Caki2 (cell line): ENCODE results near the gene SUPV3L1. TPM values are rescaled to one million over a fixed set of nuclear protein-coding genes. Genes with fewer than 3 reads are reported as not detected.
A peak's percentile ranks its signal among the peaks of the same experiment; 100 is the strongest.

Experiments used
- DNase-seq: peaks from one replicate; pipeline ENCODE4 v3.0.0-alpha.2; 2015; ENCODE audit warnings: low read depth
- in situ Hi-C: cut with HindIII; loops from 2 replicates; pipeline ENCODE4 v1.10.0; 2016; ENCODE audit warnings: low sequenced_read_pairs, low pct_unique_long_range_greater_than_20kb, mixed read lengths
- total RNA-seq: library from RNA; depleted of rRNA; stranded (reverse); fragments of >200 nt; shearing (Covaris generic); gene quantifications from 2 replicates; pipeline ENCODE4 v1.2.3, GENCODE V29; 2014; ENCODE audit warnings: low replicate concordance

The SUPV3L1 gene
- total RNA-seq, 1 experiment from 2014 or later = 18.0 TPM

DNA sequence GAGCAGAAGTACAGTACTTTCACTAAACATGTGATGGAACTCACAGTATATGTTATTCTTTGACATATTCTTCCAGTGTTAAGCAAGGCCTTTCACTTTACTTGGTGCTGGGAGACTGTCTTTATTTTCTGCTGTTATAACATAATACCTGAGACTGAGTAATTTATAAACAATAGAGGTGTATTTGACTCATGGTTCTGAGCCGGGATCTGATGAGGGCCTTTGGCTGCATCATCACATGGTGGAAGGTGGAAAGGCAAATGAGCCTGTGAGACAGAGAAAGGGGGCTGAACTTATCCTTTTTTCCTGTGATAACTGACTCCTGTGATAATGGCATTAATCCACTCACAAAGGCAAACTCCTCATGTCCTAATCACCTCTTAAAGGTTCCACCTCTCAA, 1.4 kb downstream of the SUPV3L1 start:
- in situ Hi-C loops = no loop called here
- no peak for DNase-seq

DNA sequence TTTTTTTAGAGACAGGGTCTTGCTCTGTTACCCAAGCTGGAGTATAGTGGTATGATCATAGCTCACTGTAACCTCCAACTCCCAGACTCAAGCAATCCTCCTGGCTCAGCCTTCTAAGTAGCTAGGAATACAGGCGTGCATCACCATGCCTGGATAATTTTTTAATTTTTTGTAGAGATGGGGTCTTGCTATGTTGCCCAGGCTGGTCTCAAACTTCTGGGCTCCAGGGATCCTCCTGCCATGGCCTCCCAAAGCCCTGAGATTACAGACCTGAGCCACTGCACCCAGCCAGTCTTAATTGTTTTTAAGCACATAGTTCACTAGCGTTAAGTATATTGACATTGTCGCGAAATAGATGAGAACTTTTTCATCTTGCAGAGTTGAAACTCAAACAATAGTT, 2.0 kb downstream of the SUPV3L1 start:
- in situ Hi-C loops = no loop called here
- DNase-seq = no peak

DNA sequence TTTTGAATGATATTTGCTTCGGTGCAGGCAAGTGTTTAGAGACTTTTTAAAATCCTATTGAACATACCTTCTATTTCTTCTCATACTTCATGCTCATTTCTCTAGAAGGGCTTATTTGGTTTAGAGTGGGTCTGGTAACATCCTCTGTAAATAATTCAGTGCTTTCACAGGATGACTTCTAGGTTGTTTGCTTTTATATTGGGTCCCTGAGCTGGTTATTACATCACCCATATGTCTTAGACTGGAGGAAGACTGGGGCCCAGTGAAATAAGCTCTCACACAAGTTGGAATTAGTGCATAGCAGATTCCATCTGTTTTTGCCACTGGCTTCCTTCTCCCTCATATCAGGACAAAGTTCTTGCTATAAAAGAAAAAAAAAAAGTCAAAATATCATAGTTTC, 6.5 kb downstream of the SUPV3L1 start:
- DNase-seq = no peak
- in situ Hi-C loops = no loop called here

DNA sequence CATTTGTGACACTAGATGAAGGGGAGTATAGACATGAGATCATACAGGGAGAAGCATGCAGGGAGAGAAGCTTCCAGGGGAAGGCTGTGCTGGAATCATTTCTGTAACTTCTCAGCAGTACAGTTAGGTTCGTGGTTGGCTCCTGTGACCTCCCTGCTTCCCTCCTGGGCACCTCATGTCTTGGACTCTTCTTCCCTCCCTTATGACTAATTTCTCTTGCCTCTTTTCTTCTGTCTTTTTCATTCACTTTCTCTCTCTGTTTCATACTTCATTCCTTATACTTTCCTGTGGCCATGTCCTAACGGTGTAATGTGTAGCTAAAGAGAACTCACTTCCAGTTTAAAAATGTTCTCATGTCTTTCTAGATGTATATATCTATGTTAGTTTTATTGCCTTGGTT, 21.0 kb downstream of the SUPV3L1 start:
- in situ Hi-C loops = no loop called here
- no peak for DNase-seq

DNA sequence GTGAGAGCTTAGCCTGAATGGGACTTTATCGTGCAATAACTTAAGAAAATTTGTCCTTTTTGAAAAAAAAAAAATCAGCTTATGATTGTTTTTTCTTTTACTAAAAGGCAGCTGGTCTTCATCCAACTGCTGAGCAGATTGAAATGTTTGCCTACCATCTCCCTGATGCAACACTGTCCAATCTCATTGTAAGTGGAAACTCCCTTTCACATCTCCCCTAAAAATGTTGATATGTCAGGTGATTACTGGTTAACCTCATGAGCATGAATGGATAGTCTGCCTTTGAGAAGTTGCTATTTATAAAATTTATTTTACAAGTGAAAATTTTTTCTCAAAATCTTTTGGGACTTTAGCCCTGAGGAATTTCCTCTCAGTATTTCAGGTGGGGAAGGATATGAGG, 22.3 kb downstream of the SUPV3L1 start:
- no peak for DNase-seq
- in situ Hi-C loops = no loop called here

DNA sequence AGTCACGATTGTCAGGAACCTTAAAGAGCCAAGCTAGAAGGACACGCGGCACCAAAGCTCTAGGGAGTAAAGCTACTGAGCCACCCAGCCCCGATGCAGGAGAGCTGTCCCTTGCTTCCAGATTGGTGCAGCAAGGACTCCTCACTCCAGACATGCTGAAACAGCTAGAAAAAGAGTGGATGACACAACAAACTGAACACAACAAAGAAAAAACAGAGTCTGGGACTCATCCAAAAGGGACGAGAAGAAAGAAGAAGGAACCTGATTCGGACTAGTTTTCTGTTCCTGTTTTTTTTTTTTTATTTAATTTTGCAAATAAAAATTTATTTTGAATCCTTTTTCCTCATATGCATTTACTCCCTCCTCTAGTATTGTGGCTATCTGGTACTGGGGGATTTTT, 28.7 kb downstream of the SUPV3L1 start:
- DNase-seq = no peak
- in situ Hi-C loops = no loop called here

DNA sequence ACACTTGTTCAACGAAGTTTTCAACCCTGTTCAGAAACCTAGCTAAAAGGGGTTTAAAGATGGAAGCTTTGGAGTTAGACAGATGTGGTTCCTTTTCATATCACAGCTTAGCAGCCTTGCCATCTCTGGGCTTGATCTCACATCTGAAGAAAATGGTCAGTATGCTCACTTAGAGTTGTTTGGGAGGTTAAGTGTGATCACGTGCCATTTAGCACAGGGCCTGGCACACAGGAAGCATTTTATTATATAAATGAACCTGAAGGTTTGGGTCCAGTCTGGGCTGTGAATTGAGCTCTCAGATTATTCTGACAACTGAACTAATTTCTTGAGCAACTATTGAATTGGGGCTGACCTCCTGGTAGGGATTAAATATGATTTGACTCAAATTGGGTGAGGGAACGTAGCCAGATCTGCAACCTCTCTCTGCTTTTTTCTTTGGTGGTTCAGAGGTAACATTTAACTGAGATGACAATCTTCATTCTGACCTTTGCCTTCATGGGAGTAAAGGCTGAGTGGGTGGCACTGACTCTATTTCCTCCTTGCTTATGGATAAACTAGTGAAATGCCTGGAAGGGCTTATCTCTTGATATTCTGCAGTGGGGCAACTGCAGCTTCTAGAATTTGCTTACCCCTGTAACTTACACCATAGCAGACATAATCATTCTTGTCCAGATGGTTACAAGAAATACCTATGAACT, 29.9 kb downstream of the SUPV3L1 start:
- in situ Hi-C loops = no loop called here
- no peak for DNase-seq

DNA sequence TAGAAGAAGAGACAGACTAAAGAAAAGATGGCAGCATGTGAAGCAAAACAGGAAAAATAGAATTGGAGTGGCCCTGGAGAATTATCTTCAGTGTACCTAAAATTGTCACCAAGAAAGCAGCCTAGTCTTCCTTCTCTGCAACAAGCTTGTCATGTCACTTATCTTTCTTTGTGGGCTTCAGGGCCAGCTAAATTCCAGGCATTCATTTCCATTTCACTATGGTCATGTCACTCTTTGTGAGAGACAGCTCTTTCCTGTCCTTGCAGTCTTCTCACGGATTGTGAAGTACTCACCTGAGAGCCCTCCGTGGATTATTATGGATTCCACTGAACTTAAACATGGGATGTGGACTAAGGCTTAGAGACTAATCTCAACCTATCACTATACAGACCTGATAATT, 31.1 kb downstream of the SUPV3L1 start:
- no peak for DNase-seq
- in situ Hi-C loops = no loop called here

DNA sequence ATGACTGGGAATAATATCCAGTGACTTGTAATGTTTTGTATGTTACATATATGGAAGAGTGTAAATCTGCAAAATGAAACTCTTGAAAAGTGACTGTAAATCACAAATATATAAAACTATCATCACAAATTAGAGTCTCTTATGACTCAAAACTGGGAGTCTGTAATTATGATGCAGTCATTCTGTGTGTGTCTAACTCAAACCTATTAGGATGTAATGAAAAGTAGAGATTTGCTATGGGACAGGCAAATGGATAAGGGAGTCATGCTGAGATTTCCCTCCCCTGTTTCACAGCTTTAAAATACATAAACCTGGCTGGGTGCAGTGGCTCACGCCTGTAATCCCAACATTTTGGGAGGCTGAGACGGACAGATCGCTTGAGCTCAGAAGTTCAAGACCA, 31.5 kb downstream of the SUPV3L1 start:
- in situ Hi-C loops = no loop called here
- no peak for DNase-seq

DNA sequence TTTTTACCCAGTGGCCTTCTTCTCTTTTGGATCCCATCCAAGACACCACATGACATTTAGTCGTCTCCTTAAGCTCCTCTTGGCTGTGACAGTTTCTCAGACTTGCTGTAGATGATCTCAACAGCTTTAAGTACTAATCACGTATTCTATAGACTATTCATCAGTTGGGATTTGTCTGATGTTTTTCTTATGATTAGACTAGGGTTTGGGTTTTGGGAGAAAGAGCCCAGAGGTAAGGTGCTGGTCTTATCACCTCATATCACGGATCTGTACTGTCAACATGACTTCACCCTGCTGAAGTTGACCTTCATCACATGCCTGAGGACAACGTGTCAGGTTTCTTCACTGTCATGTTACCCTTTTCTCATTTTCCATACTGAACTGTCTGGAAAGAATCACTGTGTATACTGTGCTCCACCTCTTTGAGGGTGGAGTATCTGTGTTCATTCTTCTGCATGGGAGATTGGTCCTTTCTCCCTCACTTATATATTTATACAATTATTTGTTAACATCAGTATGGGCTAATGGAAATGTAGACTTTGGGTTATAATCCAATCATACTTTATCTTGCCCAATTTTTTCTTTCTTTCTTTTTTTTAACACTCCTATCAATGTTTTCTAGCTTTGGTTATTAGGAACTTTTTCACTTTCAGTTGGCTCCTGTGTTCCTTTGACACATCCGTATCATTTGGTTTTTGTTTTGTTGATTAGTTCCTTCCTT, 33.7 kb downstream of the SUPV3L1 start:
- in situ Hi-C loops = no loop called here
- DNase-seq = peak; percentile 62

DNA sequence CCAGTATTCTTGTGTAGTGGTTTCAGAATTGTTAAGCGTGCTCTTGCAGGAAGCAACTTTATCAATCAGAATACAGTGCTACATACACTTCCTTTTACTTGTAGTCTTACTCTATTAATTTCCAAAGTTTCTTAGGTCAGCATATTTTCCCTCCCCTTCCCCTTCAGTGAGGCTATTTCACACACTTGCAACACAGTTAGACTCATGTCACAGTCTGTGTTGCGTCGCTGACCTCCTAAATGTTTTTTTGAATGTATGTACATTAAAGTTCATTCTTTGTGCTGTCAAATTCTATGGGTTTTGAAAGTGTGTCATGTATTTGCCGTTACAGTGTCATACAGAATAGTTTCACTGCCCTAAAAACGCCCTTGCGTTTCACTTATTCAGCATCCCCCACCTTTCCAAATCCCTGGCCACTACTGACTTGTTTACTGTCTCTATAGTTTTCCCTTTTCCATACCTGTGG, 34.7 kb downstream of the SUPV3L1 start:
- in situ Hi-C loops = no loop called here
- DNase-seq = no peak

DNA sequence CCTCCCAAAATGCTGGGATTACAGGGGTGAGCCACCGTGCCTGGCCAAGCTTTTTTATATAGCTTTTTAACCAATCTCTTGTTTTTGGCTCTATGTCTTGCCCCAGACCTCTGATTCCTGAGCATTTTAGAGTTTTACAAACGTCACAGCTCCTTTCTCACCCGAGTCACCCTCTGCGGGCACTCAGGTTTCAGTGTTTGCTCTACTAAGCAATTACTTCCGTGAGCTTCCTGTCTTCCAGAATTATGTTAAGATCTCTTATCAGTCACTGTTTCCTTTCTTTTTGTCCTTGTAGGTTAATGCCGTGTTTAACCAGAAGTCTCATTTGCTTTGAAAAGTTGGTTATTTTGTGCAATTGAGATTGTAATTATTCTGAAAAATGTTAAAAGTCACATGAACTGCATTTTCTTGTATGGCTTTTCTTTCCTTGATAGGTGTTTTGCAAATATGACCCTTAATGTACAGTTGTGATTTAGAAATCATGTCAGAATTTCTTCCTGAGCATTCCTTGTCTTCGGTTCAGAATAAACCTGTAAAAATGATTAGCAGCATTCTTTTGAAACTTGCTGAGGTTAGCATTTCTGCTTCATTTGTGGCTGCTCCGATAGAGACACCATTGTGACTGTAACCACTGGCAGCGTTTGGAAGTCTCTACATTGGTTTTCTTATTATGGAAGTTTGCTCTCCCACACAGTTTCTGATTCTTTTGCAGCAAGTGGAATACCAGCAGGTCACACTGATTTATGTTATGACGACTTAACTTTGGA, 35.6 kb downstream of the SUPV3L1 start:
- DNase-seq = no peak

DNA sequence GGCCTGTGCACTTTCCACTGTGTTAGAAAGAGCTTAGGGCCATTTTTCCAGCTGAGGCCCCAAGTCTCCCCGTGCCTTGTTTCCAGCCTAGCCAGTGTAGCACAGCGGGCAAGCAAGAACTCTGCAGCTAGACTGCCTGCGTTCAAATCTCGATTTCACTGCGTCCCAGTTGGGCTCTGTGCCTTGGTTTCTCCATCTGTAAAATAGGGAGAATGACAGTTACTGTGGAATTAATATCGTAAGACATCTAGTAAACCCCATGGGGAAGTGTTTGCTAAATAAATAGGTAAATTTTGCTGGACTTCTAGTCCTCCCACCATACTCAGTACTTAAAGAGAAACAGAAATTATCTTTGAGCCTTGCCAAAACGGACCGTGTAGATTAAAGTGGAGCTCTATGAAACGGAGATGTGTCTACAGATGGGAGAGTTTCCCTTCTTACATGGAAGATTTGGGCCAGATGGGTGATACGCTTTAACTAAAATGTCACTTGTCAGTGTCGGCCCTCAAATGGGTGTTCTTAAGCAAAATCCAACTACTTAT, 36.6 kb downstream of the SUPV3L1 start:
- in situ Hi-C loops = no loop called here
- DNase-seq = no peak

More for the DNA sequence above, 35.6 kb downstream of the SUPV3L1 start:
- in situ Hi-C loops = no loop called here

DNA sequence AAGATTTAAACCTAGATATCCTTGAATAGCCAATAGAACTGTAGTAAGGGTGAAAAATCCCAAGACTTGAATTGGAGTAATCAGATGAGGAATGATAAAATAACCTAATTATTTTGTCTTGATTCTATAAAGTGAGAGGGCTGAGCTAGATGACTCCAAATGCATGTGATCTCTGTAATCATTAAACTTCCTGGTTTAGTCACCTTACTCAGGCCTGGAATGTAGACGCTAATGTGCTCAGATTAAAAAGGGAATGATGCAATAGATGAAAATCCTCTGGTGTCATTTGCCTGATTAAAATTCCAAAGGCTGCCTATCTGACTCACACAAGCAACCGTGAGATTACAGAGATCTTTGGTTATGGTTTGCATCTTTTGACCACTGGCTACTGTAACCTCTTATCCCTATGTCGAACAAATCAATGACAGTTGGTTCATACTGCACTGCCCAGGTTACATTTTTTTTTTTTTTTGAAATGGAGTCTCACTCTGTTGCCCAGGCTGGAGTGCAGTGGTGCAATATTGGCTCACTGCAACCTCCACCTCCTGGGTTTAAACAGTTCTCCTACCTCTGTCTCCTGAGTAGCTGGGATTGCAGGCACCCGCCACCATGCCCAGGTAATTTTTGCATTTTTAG, 37.2 kb downstream of the SUPV3L1 start:
- in situ Hi-C loops = no loop called here
- peak; percentile 92 for DNase-seq

DNA sequence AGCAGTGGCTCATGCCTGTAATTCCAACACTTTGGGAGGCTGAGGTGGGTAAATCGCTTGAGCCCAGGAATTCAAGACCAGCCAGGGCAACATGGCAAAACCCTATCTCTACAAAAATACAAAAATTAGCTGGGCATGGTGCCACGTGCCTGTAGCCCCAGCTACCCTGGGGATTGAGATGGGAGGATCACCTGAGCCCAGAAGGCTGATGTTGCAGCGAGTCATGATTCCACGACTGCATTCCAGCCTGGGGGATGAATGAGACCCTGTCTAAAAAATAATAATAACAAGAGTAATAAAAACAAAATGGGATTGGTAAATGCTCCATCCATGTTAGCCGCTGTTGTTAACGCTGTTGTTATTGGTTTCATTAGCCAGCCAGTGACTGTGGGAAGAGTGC, 38.8 kb downstream of the SUPV3L1 start:
- in situ Hi-C loops = no loop called here

DNA sequence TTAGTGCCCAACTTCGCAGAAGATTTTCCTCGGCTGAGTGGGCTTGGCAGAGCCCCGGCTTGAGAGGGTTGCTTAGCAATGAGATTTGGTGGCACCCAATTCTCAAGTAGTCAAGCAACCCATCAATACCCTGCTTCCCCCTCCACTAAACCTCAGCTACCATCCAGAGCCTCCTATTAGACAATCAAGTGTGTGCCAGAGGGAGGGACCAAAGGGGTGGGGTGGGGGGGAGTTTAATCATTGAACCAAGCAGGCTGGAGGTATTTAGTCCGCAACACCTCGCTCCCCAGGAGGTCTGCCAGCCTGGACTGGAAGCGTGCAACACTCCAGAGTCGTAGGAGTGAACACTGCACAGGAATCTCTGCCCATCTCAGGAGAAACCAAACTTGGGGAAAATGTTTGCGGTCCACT, 40.0 kb downstream of the SUPV3L1 start, which contains the start of gene HKDC1:
Gene HKDC1, plus strand, starts transcription at position 292 of the 411 bp plus-strand sequence. Its CDS starts 104 bp downstream, at position 396.
- peak; percentile 91 for DNase-seq
- in situ Hi-C loops = no loop called here

More for the DNA sequence above, 38.8 kb downstream of the SUPV3L1 start:
- no peak for DNase-seq

DNA sequence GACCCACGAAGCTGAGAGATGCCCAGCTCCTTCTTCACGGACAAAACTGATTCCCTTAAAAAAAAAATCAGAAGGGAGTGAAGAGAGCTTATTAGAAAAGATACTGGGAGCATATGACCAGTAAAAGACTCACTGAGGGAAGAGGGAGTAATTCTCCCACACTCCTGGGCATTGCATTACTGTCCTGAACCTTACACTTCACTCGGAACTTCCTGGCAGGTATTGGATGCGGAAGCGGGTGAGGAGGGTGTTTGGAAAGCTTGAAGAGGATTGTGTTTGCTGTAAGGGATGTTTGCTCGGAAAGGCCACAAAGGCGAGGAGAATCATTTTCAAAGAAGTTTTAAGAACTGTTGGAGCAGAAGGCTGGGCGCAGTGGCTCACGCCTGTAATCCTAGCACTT, 40.5 kb downstream of the SUPV3L1 start:
- in situ Hi-C loops = no loop called here
- DNase-seq = no peak
